SHP77 (cell line): ENCODE data around the gene TRIM64C.
"Not testable (repeated sequence)": the region's sequence is repeated elsewhere in the genome, so short reads cannot be mapped to it uniquely, and the experiment has no call there.

Experiments used
- DNase-seq, 2 experiments: peaks; one replicate each; lab custom pipeline; 2025; lab: John Stamatoyannopoulos, UW

The TRIM64C gene, protein sequence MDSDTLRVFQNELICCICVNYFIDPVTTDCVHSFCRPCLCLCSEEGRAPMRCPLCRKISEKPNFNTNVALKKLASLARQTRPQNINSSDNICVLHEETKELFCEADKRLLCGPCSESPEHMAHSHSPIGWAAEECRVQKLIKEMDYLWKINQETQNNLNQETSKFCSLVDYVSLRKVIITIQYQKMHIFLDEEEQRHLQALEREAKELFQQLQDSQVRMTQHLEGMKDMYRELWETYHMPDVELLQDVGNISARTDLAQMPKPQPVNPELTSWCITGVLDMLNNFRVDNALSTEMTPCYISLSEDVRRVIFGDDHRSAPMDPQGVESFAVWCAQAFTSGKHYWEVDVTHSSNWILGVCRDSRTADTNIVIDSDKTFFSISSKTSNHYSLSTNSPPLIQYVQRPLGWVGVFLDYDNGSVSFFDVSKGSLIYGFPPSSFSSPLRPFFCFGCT

DNA sequence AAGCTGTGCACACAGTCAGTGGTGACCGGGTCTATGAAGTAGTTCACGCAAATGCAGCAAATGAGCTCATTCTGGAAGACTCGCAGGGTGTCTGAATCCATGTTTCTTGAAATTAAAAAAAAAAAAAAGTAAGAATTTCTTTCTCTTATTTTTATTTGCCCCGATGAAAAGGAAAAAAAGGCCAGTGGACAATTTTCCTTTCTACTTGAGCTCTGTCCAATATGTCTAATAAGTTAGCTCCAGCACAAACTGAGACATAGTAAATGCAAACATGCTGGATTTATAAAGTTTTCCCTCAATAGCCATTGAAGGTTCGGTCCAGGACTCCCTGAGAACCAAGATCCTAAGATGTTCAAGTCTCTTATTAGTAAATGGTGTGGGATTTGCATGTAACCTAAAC is at the start of gene TRIM64C:
Gene TRIM64C (minus strand): TSS at position 101 of the 400 bp plus-strand sequence. CDS start 0 bp downstream, at position 101.
- DNase-seq: not testable (repeated sequence)

DNA sequence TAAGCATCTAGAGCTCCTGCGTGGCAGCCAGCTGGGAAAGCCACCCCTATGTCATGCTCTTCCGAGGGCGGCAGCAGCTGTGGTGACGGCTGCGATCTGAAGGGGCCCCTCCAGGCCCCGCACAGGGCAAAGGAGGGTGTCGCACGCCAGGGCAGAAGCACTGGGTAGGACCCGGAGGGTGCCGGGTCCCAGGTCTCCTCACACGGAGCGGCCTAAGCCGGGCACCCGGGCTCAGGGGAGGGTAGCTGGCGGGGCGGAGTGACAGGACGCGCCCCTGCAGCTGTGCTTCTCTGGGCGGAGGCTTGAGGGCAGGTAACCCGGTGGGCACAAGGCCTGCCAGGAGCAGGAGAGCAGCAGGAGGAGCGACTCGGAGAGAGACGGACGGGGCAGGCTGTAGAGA is 43.4 kb upstream of the TRIM64C start:
- DNase-seq: not testable (repeated sequence)

GRCh38 chr11:49069897-49070296 is 11.0 kb upstream of the TRIM64C start:
- DNase-seq: not testable (repeated sequence)

- not testable (repeated sequence) for DNase-seq
These were observed 9.1 kb downstream of the TRIM64C start for GRCh38 chr11:49049821-49050220.

GRCh38 chr11:49048229-49048628 is 10.7 kb downstream of the TRIM64C start:
- DNase-seq: not testable (repeated sequence)

DNA sequence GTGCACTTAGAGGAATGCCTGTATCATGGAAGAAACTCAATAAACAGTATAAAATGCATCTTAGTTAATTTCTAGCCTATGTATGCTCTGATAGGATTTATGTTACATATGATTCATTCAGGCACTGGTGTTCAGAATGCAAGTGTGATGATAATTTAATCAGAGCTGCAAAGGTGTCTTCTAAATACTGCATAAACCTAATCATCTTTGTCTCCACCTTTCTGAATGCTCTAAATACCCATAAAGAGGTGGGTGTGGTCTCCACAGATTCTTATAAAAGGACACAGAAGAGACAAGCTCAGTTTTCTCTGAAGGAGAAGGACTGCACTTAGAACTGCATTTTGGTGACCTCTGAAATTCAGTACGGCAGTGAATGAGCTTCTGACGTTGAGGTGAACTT is 30.4 kb downstream of the TRIM64C start, which contains the start of gene TRIM49B:
Gene TRIM49B (plus strand): TSS at position 301 of the 400 bp plus-strand sequence. CDS start 2,777 bp downstream, outside the sequence.
- DNase-seq: not testable (repeated sequence)
